GM18517 (cell line): Measurements from ENCODE around the gene CDKAL1.

Source experiments
- ATAC-seq: cut with Tn5 transposase; IDR thresholded peaks from one replicate; pipeline ENCODE4 v1.9.1; 2021; ENCODE audit warnings: mild to moderate bottlenecking, moderate library complexity; ENCODE audit not compliant: unreplicated experiment

Gene CDKAL1

DNA sequence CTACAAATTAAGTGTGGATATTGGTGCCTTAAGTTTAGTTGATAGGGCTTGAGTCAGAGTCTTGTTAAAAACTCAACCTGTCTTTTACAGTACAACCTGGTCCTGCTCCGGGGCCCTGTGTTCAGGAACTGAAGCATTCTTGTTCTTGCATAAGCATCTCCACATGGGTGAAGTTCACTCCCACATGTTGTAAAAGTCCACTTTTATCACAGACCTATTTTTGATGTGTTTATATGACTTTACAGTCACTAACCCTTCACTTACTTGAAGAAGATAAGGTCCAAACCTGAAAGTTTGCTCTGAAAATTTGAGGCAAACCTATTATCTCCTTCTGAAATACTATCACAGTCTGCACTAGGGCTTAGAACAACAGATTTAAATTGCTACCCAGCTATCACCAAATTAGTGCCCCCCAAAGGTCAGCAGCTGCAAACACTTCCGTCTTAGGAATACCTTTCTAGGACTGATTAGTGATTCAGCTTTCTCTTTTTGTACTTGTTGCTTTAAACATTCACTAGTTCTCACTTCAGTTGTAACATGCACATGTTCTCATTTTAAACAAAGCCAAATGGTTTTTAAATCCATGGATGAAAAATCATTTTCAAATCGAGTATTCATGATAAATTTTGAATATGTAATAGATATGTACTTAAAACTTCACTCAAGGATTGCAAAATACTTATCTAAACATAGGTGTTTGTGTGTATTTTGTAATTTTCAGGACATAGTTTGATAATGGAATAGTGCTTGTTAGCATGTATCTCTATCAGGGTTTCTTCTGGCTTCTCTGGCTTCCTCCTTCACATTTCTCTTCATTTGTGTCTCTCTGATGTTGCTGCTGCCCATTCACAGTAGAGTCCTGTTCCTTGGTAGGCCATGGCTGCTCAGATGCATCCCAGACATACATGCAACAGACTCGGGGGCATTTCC, 589.5 kb downstream of the CDKAL1 start:
- no peak for ATAC-seq

DNA sequence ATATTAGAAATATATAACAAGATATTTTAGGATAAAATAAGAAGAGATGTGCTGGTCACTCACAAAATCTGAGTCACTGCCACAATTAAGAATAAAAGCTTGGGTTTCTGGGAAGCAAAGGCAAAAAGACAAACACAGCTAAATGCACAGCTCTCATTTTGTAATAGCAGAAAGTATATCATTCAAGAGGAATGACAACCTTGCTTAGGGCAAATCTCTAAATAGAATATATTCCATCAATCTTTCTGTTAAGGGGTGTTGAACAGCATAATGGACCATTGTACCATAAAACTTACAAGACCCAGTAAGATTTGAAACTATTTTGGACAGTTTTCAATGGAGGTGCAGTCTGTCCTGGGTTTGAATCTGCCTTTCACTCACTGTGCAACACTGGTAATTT, 594.3 kb downstream of the CDKAL1 start:
- ATAC-seq, result no peak

DNA sequence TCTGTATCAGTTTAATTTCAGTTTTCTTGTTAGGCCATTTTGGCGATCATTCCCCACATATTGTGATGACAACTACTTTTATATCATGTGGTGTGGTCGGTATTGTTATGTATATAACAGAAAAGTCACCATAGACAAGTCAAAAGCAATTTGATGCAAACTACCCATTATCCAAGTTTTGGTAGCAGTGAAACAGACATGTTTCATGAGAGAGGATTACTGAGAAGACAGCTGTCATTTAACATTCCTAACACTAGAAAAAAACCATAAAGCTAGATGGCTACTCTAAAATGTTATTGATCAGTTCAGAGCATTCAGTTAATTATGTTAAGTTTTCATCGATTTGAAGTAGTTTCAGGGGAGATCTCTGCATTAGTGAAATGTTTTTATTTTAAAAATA, 597.1 kb downstream of the CDKAL1 start:
- no peak for ATAC-seq

DNA sequence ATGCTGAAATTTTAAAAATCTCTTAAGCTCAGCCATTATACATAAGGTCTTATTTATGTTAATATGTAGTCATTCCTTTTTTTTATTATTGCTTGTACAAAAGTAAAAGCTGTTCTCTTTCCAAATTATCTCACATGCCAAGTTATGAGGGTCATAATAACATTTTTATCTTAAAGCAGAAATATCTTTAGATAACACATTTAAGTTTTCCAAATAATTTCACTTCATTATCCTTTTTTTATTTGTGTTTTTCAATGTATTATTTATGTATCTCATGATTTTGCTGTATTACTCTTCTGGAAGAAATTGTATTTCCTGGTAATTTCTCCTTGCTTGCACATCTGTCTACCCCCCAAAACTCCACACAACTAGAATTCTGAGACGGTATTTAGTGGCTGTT, 598.2 kb downstream of the CDKAL1 start:
- ATAC-seq, result no peak

DNA sequence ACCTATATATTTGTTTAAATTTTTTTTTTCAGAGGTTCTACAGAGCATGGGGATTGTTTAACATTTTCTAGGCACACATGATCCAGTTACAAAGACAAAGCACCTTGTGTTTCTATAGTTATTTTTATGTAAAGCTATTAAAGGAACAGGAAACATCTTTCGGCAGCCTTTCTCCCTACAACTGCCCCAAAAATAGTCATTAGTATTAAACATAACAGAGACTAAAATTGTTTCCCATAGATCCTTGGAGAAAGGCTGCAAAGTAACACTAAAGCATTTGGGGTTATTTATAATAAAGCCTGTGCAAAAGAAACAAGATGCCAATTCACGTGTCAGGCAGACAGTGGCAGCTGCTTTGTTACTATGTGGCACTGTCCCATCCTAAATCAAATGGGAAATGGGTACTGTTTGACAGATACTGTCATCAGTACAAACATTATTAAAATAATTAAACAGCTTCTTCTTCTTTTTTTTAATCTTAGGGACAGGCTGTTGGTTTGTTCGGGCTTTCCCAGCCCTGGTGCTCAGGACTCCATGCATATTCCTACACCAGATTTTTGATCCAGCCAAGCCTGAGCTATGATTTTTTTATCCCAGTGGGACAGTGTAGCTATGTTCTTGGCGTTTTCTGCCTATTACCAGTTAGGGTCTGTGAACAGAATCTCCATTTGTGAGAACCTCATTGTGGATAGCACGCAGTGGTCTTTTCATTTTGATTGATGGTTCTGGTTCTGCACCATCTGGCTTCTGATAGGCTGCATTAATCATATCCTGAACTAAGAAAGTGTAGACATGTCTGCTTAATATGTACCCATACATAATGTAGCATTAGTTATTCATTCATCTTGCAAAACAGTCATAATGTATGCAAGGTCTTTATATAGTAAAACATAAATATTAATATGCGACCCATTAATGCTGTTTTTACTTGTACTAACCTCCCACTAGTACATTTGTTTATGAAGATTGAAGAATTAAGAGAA, 598.9 kb downstream of the CDKAL1 start:
- ATAC-seq, result no peak

DNA sequence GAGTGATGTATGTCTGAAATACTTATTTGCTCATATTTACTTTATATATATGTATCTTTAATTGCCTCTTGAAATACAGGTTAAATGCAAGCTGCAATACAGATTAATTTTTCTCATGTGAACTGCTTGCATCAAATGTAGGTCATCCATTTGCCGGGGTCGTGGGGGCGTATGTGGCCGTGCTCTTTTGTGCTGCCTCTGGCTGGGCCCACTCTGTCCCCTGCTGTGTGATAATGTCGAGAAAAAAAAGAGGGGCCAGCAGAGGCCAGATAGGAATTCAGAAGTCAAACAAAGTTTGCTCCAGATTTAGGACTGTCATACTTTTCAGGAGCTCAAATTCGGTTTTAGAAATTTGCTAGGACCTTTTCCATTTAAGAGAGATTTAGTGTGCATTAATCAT, 599.6 kb downstream of the CDKAL1 start:
- ATAC-seq, result no peak

DNA sequence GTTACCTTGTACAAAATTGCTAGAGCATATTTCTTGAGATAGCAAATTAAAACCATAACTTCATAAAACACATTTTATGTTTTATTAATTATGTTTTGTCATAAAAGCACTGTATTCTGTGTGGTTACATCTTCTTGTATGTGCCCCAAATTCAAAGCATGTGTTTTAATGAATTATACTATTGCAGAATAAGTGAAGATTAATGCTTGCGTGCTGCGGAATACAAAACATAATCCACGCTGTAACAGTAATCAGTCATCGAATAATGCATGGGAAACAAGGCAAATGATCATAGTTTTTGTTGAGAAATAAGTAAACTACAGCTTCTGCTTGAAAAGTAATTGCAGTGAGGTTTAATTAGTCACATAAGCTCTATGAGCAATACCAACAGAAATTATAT, 600.1 kb downstream of the CDKAL1 start:
- ATAC-seq, result no peak

DNA sequence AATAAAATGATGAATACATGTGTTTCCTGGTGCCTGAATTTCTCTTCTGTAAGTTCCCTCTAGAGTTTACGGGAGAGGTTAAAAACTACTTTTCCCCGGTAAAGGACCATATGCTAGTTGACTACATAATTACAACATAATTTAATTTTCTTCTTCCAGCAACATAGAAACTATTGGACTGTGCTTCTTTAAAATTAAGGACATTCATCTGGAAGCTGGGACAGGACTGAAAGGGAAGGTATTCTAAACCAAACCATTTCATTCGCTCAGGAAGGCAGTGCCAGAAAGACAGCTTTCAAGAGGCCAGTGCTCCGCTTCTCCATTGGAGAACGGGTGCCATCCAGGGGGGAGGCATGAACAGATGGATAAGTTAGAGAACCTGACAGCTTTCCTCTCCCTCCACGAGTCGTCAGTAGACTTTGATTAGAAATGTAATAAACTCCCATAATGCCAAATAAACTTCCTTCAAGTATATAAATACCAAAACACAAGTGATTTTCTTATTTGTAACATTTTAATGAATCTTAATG, 601.3 kb downstream of the CDKAL1 start:
- ATAC-seq, result no peak

DNA sequence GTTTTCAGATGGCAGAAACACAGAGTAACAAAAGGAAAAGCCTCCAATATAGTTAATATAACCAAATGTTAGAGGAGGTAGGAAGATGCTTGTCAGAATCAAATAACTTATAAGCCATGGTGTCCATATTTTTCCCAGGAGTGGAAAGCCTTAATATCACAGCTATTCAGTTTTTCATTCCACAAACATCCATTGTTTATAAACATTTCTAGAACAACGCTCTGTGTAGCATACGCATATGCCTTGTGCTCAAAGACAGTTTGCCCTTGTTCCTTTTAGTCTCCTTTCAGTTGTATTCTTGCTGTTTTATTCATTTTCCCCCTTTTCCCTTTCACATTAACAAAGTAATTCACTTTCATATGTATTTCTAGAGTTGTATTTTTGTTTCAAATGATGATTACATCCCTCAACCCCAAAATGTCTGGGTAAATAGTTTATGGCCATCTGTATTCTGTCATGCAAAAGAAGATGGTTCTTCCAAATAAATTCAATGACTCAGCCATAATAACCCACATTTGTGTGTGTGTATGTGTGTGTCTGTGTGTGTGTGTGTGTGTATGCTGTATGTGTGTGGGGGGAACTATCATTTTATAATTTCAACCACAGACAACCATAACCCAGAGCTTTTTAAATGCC, 603.6 kb downstream of the CDKAL1 start:
- no peak for ATAC-seq

DNA sequence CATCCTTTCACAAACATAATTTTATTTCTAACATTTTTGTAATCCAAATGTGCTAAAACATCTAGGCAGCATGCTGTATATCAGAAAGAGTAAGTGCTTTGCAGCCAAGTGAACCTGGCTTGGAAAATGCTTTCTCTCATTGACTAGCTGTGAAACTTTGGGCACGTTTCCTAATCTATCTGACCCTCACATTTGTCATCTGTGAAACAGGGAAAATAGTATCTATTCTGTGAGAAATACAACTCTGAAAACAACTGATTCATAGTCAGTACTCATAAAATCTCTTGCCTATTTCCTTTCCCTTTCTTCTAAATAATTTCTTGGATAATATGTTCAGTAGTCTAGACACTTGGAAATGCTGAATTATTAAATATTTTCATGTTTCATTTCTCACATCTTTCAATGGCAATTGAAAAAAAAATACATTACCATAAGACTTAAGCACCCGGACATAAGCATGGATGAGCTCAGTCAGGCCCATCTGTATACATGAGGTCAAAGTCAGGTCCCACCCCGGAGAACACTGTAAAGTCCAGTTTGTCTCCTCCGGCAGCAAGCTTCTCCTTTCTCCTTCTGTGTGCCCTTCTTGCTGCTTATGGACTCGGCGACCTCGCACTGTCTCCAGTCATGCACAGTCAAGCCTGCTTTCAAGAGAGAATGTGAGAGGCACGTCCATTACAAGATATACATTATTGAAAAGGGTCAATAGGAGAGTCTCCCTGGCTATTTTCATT, 604.2 kb downstream of the CDKAL1 start:
- ATAC-seq, result no peak

DNA sequence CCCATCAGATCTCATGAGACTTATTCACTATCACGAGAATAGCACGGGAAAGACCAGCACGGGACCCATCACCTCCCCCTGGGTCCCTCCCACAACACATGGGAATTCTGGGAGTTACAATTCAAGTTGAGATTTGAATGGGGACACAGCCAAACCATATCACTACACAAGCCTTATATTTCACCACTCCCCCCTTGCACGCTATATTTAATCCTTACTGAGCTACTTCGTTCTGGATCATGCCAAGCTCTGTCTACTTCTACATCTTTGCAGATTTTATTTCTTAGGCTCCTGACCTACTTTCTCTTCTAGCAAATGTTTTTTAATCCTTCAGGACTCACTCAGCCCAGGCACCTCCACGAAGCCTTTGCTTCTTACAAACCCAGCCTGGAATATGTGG, 606.7 kb downstream of the CDKAL1 start:
- ATAC-seq, result no peak

DNA sequence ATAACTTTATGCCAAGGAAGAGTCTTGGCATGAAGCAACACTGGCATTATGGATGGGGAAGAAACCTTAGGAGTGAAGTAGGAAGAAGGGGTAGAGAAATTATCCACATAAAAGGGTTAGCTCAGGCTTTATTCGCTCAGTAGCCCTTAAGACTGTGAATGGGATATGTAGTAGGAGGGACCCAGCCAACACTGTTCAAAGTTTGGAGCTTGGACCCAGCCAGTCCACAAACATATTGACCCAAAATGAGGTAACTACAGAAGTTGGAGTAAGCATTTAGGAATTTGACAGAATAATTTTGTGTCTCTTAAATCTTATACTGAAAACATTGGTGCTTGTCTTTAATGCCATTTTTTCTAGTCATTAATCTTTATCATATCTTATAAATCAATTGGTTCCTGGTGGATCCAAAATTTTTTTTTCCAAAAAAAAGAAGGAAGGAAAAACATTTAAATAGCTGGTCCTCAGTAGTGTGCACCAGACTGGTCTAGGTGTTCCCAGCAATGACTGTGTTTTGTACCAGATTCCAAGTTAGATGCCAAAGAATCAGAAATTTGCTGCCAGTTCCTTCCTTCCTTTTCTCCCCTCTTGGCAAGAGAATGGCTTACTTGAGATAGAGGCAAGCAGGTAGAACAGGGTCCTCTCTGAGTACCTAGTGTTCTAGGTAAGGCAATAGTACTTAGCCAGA, 607.5 kb downstream of the CDKAL1 start:
- ATAC-seq, result no peak

DNA sequence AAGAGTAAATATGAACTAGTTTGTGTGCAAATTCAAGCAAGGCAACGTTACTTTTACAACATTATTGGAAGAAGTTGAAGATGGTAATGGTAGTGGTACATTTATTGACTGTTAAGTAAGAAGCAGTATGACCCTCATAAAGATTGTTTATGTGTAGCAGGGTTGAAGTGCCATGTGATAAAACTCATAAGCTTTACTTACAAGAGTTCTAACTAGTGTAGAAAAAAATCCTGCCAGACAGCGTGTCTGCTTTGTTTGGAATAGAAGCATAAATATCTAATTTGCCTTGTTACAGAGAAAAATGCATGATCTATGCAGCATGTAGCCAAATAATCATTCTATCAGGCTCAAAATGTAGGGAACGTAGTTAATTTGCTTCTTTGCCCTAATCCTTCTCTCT, 608.5 kb downstream of the CDKAL1 start:
- ATAC-seq, result no peak

DNA sequence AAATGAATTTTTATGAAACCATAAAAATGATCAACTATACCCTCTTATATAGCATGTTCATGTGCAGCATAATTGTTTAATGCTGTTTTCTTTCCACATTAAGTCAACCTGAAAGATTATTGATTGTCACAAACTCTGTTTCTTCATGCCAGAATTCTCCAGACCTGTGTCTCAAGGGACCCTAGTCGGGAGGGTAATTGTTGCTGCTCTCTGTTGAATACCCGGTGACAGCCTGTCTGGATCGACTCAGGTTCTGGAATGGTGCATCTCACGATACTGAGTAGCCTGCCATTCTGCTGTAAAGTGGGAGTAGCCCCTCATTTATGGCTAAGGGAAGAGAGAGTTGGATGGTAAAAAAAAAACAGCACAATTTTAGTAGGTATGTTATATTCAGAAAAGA, 609.4 kb downstream of the CDKAL1 start:
- ATAC-seq, result no peak

DNA sequence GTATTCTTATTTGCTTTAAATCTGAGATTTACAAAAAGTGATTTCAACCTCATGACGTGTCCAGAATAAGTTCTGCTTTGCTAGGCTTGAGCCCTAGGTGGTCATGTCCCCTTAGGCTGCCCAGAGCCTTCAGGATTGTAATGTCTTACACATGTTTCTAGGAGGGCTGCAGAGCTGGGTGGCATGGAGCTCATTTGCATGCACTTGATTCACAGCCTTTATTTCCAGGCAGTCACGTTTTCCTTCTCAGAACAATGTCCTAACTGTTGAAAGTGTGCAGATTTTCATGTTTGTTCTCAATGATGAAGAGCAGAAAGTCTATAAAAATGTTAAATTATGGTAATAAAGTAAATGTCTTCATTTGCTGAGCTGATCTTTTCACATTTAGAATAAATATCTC, 610.7 kb downstream of the CDKAL1 start:
- ATAC-seq, result no peak

DNA sequence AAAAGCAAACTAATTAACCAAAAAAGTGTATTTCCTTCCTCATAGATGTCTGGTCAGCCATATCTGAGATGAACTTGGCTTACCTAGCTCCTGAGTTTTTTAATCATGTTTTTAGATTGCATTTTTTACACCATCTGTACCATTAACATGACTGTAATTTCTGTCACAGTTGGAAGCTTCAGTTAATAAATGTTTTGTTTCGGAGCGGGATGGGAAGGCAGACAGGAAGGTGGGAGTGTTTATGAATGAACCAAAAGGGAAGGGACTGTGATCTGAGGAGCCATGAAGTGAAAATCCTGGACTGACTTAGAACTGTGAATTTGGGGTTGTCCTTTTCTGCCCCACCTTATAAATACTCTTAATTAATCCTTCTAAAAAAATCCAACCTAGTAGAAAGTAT, 613.7 kb downstream of the CDKAL1 start:
- ATAC-seq, result no peak

DNA sequence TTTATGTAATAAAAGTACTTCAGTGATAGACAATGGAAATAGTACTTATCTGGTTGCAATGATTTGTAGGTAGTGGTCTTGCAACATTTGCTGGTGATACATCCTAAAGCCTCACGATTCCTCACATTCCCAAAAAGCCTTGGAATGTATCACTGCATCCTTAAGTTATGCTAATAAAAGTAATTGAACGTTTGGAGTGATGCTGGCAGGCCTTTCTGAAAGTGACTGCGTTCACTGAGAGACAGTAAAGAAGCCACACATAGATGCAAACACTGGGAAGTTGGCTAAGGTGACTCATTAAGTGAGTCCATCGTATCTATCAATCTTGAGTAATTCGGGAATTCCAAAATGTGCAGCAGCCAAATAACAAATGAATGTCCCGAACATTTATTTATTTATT, 615.2 kb downstream of the CDKAL1 start:
- no peak for ATAC-seq

DNA sequence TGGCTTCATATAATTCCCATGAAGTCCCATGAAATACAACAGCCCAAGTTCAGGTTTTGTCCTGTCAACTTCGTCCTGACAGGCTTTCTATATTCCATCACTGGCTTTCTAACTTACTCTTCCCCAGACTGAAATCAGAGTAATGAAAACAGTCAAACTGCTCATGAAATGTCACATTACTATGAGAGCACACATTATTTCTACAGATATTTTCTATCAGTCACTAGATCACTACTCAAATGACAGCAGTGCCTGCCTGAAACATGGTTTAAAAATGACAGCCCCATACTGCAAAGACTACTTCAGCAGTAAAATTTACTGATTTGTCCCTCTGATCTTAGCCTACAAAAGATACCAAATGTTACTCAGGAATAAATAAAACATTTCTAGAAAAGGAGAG, 616.4 kb downstream of the CDKAL1 start:
- no peak for ATAC-seq

DNA sequence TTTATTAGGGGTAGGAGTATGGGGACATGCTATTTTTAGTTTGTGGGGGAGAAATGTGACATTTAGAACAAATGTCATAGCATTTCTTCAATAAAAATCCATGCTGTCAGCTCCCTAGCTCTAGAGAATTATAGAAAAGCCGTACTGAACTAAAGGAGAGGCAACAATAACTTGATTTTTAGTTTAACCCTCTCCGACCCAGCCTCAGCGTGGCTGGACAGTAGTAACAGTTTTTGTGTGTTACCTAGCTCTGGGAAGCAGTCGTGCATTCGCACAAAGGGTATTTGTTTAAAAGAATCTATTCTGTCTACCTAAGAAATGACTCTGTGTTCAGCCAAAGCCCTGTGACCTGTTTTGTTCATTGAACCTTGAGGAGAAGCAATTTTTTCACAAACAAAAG, 616.9 kb downstream of the CDKAL1 start:
- no peak for ATAC-seq

DNA sequence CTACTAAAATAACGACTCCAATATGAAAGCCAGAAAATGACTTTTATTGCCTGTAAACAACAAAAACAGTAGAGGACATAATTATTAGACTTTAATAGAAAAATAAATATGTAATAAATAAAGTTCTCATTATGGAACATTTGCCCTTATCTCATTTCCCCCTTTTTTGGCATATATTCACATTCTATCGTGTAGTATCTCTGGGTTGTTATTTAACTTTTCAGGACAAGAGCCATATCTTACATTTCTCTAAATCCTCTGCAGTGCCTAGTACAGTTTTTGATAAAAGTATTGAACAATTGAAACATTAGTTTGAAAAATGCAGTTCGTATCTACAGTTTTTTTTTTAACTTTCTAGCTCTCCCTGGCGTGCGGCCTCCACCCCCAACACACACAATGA, 617.3 kb downstream of the CDKAL1 start:
- no peak for ATAC-seq
